Pulmonary artery endothelial cell (primary cell): ENCODE results near the gene HOXB1. TPM values are rescaled to one million over a fixed set of nuclear protein-coding genes. Genes with fewer than 3 reads are reported as not detected.

ENCODE experiments used
- total RNA-seq: library from RNA; depleted of rRNA; stranded (reverse); fragments of >200 nt; gene quantifications from 2 replicates; pipeline ENCODE4 v1.2.3, GENCODE V29; 2014

The HOXB1 gene
- total RNA-seq, 1 donor from 2014 or later = not detected

Other genes with a start within 250 kb of the HOXB1 start
- gene SKAP1, start 100.8 kb downstream of the HOXB1 start, total RNA-seq = not detected in 2 replicates
- gene HOXB2, start 14.1 kb upstream of the HOXB1 start, total RNA-seq = 5.1 and 5.3 TPM in 2 replicates
- 3.0 and 5.1 TPM in 2 replicates for gene HOXB4, start 47.3 kb upstream of the HOXB1 start, total RNA-seq
- 6.9 and 7.5 TPM in 2 replicates for gene HOXB3, start 59.2 kb upstream of the HOXB1 start, total RNA-seq
- gene HOXB5, start 62.8 kb upstream of the HOXB1 start, total RNA-seq = 0.07 TPM in 1 of 2 replicates, not detected in the other
- gene HOXB6, start 74.0 kb upstream of the HOXB1 start, total RNA-seq = 0.11 and 0.92 TPM in 2 replicates
- gene HOXB7, start 80.0 kb upstream of the HOXB1 start, total RNA-seq = 0.11 and 0.59 TPM in 2 replicates
- not detected in 2 replicates for gene HOXB8, start 84.3 kb upstream of the HOXB1 start, total RNA-seq
- gene HOXB9, start 95.3 kb upstream of the HOXB1 start, total RNA-seq = not detected in 2 replicates
- gene PRAC1, start 191.5 kb upstream of the HOXB1 start, total RNA-seq = not detected in 2 replicates
- not detected in 2 replicates for gene PRAC2, start 192.2 kb upstream of the HOXB1 start, total RNA-seq
- not detected in 2 replicates for gene HOXB13, start 197.7 kb upstream of the HOXB1 start, total RNA-seq